ENCODE measurements around the gene GALNT10.

GRCh38 chr5:154191467-154192261 lies 1.1 kb downstream of the GALNT10 start:
- TF ChIP-seq CTCF (IDR thresholded peaks at IDR 0.05), result no peak
- no peak for TF ChIP-seq POLR2A (IDR thresholded peaks at IDR 0.05)
- TF ChIP-seq EP300 (IDR thresholded peaks at IDR 0.05), result no peak

Measured in stomach (tissue), 4 donors.